Astrocyte (in vitro differentiated cells and primary cell): ENCODE results near the gene MPO.

ENCODE experiments used
- EZH2 ChIP-seq: IDR thresholded peaks from 2 replicates; pipeline ENCODE4 v1.6.1; 2012; ENCODE audit warnings: mild to moderate bottlenecking, low read length, inconsistent platforms; ENCODE audit not compliant: insufficient read depth
- TF ChIP-seq, protein P1 (sequence below): IDR thresholded peaks from 2 replicates; pipeline ENCODE4 v1.5.1; 2011; ENCODE audit warnings: low read depth, mild to moderate bottlenecking, inconsistent platforms, low read length, moderate library complexity; ENCODE audit not compliant: insufficient read depth

DNA sequence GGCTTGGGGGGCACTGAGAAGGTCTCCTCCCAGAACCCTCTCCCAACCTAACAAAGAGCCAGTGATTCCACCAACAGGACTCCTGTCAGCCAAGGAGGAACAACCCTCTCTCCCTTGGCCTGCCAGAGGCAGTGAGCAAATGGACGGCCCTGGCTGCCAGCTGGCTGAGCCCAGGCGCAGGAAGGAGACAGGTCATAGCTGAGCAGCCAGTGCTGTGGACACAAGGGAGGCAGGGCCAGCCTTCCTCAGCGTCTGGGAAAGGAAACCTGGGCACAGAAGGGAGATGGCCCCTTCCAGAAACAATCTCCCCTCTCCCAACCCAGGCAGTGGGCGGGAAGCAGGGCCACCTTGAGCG, 2.1 kb downstream of the MPO start:
- TF ChIP-seq, protein P1, sequence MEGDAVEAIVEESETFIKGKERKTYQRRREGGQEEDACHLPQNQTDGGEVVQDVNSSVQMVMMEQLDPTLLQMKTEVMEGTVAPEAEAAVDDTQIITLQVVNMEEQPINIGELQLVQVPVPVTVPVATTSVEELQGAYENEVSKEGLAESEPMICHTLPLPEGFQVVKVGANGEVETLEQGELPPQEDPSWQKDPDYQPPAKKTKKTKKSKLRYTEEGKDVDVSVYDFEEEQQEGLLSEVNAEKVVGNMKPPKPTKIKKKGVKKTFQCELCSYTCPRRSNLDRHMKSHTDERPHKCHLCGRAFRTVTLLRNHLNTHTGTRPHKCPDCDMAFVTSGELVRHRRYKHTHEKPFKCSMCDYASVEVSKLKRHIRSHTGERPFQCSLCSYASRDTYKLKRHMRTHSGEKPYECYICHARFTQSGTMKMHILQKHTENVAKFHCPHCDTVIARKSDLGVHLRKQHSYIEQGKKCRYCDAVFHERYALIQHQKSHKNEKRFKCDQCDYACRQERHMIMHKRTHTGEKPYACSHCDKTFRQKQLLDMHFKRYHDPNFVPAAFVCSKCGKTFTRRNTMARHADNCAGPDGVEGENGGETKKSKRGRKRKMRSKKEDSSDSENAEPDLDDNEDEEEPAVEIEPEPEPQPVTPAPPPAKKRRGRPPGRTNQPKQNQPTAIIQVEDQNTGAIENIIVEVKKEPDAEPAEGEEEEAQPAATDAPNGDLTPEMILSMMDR, result no peak
- no peak for TF ChIP-seq EZH2
